ENCODE measurements around the gene EDIL3. TPM values are rescaled to one million over a fixed set of nuclear protein-coding genes. Genes with fewer than 3 reads are reported as not detected.

EDIL3 gene
- total and polyA plus RNA-seq, 12 donors, result 4.6 to 59.7 (median 13.7) TPM

DNA sequence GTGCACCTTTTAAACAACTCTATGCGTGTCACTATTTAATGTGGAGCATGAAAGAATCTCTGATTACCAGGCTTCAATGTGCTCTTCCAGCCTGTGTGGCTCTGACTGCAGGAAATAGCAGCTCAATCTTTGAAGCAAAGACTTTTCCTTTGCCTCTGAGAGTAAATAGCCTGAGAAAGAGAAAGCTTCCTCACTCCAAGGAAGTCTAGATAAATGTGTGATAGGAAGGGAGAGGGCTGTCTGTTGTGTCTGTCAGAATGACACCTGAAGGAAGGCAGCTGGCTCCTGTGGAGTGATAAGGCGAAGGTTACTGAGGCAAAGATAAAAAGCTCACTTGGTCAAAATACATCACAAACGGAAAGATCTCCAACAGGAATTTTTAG, 458.7 kb downstream of the EDIL3 start:
- Histone ChIP-seq H3K27ac (no peak overlapping the region), H3K27me3 (no peaks in the 10 kb centered on the region), H3K9me3 (replicated peaks in 1 of 3) (no peaks in the 10 kb centered on the region), H3K36me3 (replicated peaks in 1 of 2) (no peaks in the 10 kb centered on the region), H3K4me1 (replicated peaks in 1 of 2) (no peaks in the 10 kb centered on the region), H3K4me3 (no peak overlapping the region)
- 53 to 60% (median 57%) methylated on average over 3 of the region's 3 CpGs for WGBS, 4 donors
- TF ChIP-seq, protein P1, sequence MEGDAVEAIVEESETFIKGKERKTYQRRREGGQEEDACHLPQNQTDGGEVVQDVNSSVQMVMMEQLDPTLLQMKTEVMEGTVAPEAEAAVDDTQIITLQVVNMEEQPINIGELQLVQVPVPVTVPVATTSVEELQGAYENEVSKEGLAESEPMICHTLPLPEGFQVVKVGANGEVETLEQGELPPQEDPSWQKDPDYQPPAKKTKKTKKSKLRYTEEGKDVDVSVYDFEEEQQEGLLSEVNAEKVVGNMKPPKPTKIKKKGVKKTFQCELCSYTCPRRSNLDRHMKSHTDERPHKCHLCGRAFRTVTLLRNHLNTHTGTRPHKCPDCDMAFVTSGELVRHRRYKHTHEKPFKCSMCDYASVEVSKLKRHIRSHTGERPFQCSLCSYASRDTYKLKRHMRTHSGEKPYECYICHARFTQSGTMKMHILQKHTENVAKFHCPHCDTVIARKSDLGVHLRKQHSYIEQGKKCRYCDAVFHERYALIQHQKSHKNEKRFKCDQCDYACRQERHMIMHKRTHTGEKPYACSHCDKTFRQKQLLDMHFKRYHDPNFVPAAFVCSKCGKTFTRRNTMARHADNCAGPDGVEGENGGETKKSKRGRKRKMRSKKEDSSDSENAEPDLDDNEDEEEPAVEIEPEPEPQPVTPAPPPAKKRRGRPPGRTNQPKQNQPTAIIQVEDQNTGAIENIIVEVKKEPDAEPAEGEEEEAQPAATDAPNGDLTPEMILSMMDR (IDR thresholded peaks at IDR 0.05), result no peak
- TF ChIP-seq POLR2A (IDR thresholded peaks at IDR 0.05), result no peak
- intact Hi-C loops (cut with DNase I), result no loop called here
- no peak for DNase-seq

DNA sequence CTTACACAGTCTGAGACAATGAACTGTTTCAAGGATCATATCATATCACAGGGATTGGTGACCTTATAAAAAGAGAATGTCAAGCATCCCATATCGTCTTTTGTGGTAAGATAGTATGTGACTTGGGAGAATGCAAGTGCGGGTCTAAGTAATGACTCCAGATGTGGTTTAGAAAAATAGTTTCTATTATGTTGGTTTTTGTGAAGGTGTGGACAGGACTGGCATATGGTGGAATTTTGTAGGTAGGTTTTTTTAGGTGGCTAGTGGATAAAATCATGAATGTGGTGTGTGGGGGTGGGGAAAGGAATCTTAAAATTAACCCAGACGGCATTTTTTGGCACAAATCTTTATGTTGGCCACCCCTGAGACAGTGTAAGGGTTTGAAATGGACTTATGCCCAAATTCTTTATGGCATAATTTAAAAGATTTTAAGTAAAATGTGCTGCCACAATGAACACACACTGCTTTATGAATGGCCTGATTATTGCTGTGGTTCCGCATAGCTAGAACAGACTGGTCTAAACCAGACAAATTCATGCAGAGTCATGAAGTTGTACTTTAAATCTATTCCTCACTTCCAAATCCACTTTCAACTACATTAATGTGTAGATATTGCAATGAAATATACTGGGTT, 459.2 kb downstream of the EDIL3 start:
- Histone ChIP-seq H3K4me3 (no peak overlapping the region), H3K27me3 (no peaks in the 10 kb centered on the region), H3K4me1 (replicated peaks in 1 of 2) (no peaks in the 10 kb centered on the region), H3K9me3 (replicated peaks in 1 of 3) (no peaks in the 10 kb centered on the region), H3K27ac (no peak overlapping the region), H3K36me3 (replicated peaks in 1 of 2) (no peaks in the 10 kb centered on the region)
- 60 to 85% (median 71%) methylated on average over 4 of the region's 4 CpGs for WGBS, 4 donors
- DNase-seq, result no peak
- TF ChIP-seq, protein P1 (IDR thresholded peaks at IDR 0.05), result no peak
- no peak for TF ChIP-seq POLR2A (IDR thresholded peaks at IDR 0.05)
- intact Hi-C loops (cut with DNase I), result no loop called here

DNA sequence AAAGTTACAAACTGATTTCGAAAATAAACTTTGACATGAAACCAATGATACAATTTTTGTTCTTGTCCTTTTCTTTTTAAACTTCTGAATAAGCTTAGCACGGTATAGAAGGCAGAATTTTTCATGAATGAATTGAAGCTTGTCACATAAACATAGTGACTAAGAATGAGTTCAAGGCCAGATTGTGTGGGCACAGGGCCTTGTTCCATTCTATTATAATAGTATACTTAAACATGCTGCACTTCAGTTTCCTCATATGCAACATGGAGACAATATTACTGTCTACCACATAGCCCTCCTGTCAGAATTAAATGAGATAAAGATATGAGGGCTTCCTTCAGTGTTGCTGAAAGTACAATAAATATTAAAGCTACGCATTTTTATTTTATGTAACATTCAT, 459.8 kb downstream of the EDIL3 start:
- no peaks in the 10 kb centered on the region for H3K9me3 ChIP-seq (replicated peaks in 1 of 3)
- intact Hi-C loops (cut with DNase I), result no loop called here
- no peaks in the 10 kb centered on the region for H3K27me3 ChIP-seq
- no peak overlapping the region for H3K4me3 ChIP-seq
- no peak for DNase-seq
- H3K36me3 ChIP-seq (replicated peaks in 1 of 2), result no peaks in the 10 kb centered on the region
- no peaks in the 10 kb centered on the region for H3K4me1 ChIP-seq (replicated peaks in 1 of 2)
- H3K27ac ChIP-seq, result no peak overlapping the region
- 76 to 81% (median 77%) methylated on average over 3 of the region's 3 CpGs for WGBS, 4 donors
- TF ChIP-seq, protein P1 (IDR thresholded peaks at IDR 0.05), result no peak
- TF ChIP-seq POLR2A (IDR thresholded peaks at IDR 0.05), result no peak

DNA sequence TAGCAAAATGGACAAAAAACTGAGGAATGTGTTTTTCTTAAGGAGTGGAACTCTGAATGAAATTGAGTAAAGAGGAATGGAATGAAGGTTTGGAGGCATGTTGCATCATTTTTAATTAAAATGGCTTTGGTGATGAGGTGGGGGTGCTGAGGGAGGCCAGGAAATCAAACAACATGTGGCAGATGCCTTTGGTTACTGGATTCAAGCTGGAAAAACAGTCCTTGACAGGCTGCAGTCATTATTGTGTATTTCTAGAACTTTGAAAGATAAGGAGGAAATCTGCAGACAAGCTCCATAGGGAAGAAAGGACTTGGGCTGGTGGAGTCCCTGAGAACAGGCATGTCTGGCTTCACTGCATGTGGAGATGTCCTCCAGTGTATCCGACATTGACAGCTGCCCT, 460.5 kb downstream of the EDIL3 start:
- H3K4me1 ChIP-seq (replicated peaks in 1 of 2), result no peaks in the 10 kb centered on the region
- no peaks in the 10 kb centered on the region for H3K27me3 ChIP-seq
- H3K9me3 ChIP-seq (replicated peaks in 1 of 3), result no peaks in the 10 kb centered on the region
- no peak overlapping the region for H3K27ac ChIP-seq
- DNase-seq, result no peak
- H3K36me3 ChIP-seq (replicated peaks in 1 of 2), result no peaks in the 10 kb centered on the region
- 26 to 67% (median 42%) methylated on average over 1 of the region's 1 CpG for WGBS, 4 donors
- TF ChIP-seq, protein P1 (IDR thresholded peaks at IDR 0.05), result no peak
- TF ChIP-seq POLR2A (IDR thresholded peaks at IDR 0.05), result no peak
- intact Hi-C loops (cut with DNase I), result no loop called here
- no peak overlapping the region for H3K4me3 ChIP-seq
